ENCODE results near the gene AADAC.

GRCh38 chr3:151789853-151790463 is 24.0 kb upstream of the AADAC start:
- TF ChIP-seq REXO4 (CRISPR knock-in tag; IDR thresholded peaks at IDR 0.05; ENCODE audit: borderline replicate concordance): no peak
- no peak for TF ChIP-seq ZNF253 (CRISPR knock-in tag; IDR thresholded peaks at IDR 0.05; ENCODE audit: borderline replicate concordance)
- TF ChIP-seq ZFP36L1 (CRISPR knock-in tag; IDR thresholded peaks at IDR 0.05): no peak
- TF ChIP-seq YY1 (IDR thresholded peaks at IDR 0.05; ENCODE audit: insufficient read depth, insufficient replicate concordance, low read depth, low read length): no peak
- no peak for TF ChIP-seq ZBTB49 (CRISPR knock-in tag; IDR thresholded peaks at IDR 0.05; ENCODE audit: borderline replicate concordance)
- TF ChIP-seq, protein P1, sequence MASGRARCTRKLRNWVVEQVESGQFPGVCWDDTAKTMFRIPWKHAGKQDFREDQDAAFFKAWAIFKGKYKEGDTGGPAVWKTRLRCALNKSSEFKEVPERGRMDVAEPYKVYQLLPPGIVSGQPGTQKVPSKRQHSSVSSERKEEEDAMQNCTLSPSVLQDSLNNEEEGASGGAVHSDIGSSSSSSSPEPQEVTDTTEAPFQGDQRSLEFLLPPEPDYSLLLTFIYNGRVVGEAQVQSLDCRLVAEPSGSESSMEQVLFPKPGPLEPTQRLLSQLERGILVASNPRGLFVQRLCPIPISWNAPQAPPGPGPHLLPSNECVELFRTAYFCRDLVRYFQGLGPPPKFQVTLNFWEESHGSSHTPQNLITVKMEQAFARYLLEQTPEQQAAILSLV (CRISPR knock-in tag; IDR thresholded peaks at IDR 0.05; ENCODE audit: borderline replicate concordance): no peak
- no peak for TF ChIP-seq ZNF549 (CRISPR knock-in tag; IDR thresholded peaks at IDR 0.05)
- TF ChIP-seq RBAK (CRISPR knock-in tag; IDR thresholded peaks at IDR 0.05): no peak
- TF ChIP-seq ZMYM3 (CRISPR knock-in tag; IDR thresholded peaks at IDR 0.05): no peak
- no peak for TF ChIP-seq TOPORS (CRISPR knock-in tag; IDR thresholded peaks at IDR 0.05)
